Lower leg skin (tissue), 3 donors: ENCODE measurements around the gene SLC6A12.

Experiments
- POLR2A ChIP-seq, 2 donors: fragments of 450-650 bp; IDR thresholded peaks; one replicate each; pipeline ENCODE4 v1.6.1; 2016 to 2017; ENCODE audit warnings: antibody characterized with exemption in 2 of 2, mild to moderate bottlenecking in 1 of 2, moderate library complexity in 1 of 2
- TF ChIP-seq, protein P1 (sequence below), 3 donors: fragments of 450-650 bp; IDR thresholded peaks; one replicate each; pipeline ENCODE4 v1.5.1; 2016; ENCODE audit warnings: antibody characterized with exemption in 3 of 3, mild to moderate bottlenecking in 3 of 3, moderate library complexity in 2 of 3

DNA sequence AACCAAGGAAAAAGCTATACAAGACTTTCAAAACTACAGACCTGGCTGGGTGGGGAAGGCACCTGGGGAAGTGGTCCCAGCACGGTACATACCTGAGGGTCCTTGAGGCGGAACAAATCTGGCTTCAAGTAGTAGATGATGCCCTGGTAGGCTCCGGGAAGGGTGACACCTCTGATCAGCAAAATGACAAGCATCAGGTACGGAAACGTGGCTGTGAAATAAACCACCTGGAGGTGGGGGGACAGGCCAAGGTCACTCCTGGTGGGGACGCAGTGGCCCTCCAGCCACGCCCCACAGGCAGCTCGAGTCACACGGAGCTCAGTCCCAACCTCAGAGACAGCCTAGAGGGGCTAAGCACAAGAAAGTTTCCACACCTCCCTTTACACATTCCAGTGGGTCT is 15.3 kb downstream of the SLC6A12 start:
- no peak for TF ChIP-seq POLR2A (IDR thresholded peaks at IDR 0.05)
- TF ChIP-seq, protein P1, sequence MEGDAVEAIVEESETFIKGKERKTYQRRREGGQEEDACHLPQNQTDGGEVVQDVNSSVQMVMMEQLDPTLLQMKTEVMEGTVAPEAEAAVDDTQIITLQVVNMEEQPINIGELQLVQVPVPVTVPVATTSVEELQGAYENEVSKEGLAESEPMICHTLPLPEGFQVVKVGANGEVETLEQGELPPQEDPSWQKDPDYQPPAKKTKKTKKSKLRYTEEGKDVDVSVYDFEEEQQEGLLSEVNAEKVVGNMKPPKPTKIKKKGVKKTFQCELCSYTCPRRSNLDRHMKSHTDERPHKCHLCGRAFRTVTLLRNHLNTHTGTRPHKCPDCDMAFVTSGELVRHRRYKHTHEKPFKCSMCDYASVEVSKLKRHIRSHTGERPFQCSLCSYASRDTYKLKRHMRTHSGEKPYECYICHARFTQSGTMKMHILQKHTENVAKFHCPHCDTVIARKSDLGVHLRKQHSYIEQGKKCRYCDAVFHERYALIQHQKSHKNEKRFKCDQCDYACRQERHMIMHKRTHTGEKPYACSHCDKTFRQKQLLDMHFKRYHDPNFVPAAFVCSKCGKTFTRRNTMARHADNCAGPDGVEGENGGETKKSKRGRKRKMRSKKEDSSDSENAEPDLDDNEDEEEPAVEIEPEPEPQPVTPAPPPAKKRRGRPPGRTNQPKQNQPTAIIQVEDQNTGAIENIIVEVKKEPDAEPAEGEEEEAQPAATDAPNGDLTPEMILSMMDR (IDR thresholded peaks at IDR 0.05), result no peak
